ENCODE results near the gene ZNF837.

The ZNF837 gene

DNA sequence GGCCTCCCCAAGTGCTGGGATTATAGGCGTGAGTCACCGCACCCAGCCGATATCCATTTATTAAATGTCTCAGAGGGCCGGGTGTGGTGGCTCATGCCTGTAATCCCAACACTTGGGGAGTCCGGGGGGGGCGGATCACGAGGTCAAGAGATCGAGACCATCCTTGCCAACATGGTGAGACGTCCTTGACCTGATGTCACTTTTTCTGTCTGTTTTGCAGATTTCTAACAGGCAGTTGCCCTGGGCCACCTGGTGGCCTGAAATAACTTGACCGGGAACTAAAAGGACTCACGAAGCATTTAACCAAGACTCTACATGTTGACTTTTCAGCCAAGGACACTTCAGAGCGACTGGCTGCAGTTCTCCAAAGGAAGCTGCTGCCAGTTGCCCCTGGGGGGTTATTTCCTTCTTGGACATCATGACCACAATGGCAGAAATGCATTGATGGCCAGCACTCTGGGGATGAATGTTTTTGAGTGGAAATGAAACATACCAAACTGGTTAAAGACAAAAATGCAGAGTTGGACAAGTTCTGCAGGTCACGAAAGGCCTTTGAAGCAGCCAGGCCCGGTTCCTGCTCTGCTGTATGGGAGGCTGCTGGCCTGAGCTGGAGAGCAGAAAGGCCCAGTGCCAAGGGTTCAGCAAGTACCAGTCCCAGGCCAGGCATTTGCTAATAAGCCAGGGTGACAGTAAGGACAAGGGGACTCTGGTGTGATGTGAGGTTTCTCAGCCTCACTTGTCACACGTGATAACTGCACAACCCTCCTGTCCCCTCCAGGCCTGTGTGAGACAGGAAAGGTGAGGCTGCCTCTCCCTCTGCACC is 8.3 kb downstream of the ZNF837 start:
- TF ChIP-seq FOXM1 (IDR thresholded peaks at IDR 0.05; ENCODE audit: borderline replicate concordance, low read depth), result no peak
- no peak for TF ChIP-seq ZBTB7A (IDR thresholded peaks at IDR 0.05; ENCODE audit: low read depth)
- TF ChIP-seq RAD21 (IDR thresholded peaks at IDR 0.05; ENCODE audit: low read depth), result no peak
- no peak for TF ChIP-seq YY1 (IDR thresholded peaks at IDR 0.05; ENCODE audit: low read depth)
- TF ChIP-seq TEAD4 (IDR thresholded peaks at IDR 0.05), result no peak
- TF ChIP-seq, protein P1, sequence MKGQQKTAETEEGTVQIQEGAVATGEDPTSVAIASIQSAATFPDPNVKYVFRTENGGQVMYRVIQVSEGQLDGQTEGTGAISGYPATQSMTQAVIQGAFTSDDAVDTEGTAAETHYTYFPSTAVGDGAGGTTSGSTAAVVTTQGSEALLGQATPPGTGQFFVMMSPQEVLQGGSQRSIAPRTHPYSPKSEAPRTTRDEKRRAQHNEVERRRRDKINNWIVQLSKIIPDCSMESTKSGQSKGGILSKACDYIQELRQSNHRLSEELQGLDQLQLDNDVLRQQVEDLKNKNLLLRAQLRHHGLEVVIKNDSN (IDR thresholded peaks at IDR 0.05), result no peak
- no peak for TF ChIP-seq TAF1 (IDR thresholded peaks at IDR 0.05; ENCODE audit: low read depth)
- TF ChIP-seq MAX (IDR thresholded peaks at IDR 0.05), result no peak
- no peak for TF ChIP-seq CEBPB (IDR thresholded peaks at IDR 0.05)
- no peak for TF ChIP-seq EGR1 (IDR thresholded peaks at IDR 0.05)
- no peak for TF ChIP-seq CREB1 (IDR thresholded peaks at IDR 0.05; ENCODE audit: low read depth)

DNA sequence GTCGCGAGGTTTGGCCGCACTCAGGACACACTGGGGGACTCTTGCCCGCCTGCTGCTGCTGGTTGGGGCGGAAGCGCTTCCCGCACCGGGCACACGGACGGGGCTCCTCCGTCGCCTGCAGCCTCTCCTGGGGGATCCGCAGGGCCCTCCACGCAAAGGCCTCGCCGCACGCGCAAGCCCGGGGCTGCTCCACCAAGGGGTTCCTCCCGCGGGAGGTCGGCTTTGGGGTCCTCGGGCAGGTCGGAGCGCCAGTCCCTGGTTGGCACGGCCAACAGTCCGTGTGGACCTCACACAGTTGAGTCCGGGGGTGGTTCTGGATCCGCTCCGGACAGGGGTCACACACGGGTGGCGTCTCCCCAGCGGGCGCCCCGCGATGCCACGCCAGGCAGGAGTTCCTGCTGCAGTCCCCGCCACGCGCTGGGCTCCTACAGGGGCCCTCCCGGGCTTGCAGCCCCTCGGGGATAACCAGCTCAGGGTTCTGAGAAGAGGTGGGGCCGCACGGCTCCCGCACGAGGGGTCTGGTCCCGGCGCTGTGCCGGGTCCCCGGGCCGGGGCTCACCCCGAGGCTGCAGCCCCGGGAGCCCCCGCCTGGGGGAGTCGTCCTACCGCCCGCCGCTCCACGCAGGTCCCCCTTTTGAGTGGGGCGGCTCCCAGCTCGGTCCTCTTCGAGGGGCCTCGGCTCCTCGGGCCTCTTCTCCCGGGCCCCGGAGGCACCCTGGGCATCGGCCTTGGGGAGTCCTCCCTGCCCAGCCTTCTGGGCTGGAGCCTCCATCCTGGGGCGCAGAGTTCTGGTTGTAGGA is 12.1 kb downstream of the ZNF837 start:
- TF ChIP-seq ZBTB7A (IDR thresholded peaks at IDR 0.05; ENCODE audit: low read depth) (no peak), EP300 (IDR thresholded peaks at IDR 0.05; ENCODE audit: borderline replicate concordance) (no peak), FOXM1 (IDR thresholded peaks at IDR 0.05; ENCODE audit: borderline replicate concordance, low read depth) (no peak), TAF1 (IDR thresholded peaks at IDR 0.05; ENCODE audit: low read depth) (no peak), RAD21 (IDR thresholded peaks at IDR 0.05; ENCODE audit: low read depth) (no peak)

- no peak for TF ChIP-seq ZBTB7A (IDR thresholded peaks at IDR 0.05; ENCODE audit: low read depth)
- no peak for TF ChIP-seq TEAD4 (IDR thresholded peaks at IDR 0.05)
- TF ChIP-seq MAX (IDR thresholded peaks at IDR 0.05), result no peak
- TF ChIP-seq, protein P1 (IDR thresholded peaks at IDR 0.05), result no peak
- TF ChIP-seq EGR1 (IDR thresholded peaks at IDR 0.05), result no peak
- no peak for TF ChIP-seq NFIC (IDR thresholded peaks at IDR 0.05)
- TF ChIP-seq FOXM1 (IDR thresholded peaks at IDR 0.05; ENCODE audit: borderline replicate concordance, low read depth), result no peak
- TF ChIP-seq CEBPB (IDR thresholded peaks at IDR 0.05), result no peak
- no peak for TF ChIP-seq RAD21 (IDR thresholded peaks at IDR 0.05; ENCODE audit: low read depth)
- TF ChIP-seq TAF1 (IDR thresholded peaks at IDR 0.05; ENCODE audit: low read depth), result no peak
- TF ChIP-seq REST (IDR thresholded peaks at IDR 0.05; ENCODE audit: low read depth), result no peak
- TF ChIP-seq EP300 (IDR thresholded peaks at IDR 0.05; ENCODE audit: borderline replicate concordance), result no peak
- TF ChIP-seq YY1 (IDR thresholded peaks at IDR 0.05; ENCODE audit: low read depth), result no peak
- no peak for TF ChIP-seq TCF12 (IDR thresholded peaks at IDR 0.05; ENCODE audit: low read depth)
- TF ChIP-seq CREB1 (IDR thresholded peaks at IDR 0.05; ENCODE audit: low read depth), result no peak
Observed at GRCh38 chr19:58367698-58368454, 13.0 kb downstream of the ZNF837 start.

- no peak for TF ChIP-seq EP300 (IDR thresholded peaks at IDR 0.05; ENCODE audit: borderline replicate concordance)
- TF ChIP-seq CREB1 (IDR thresholded peaks at IDR 0.05; ENCODE audit: low read depth), result no peak
- TF ChIP-seq, protein P1 (IDR thresholded peaks at IDR 0.05), result no peak
- TF ChIP-seq FOXM1 (IDR thresholded peaks at IDR 0.05; ENCODE audit: borderline replicate concordance, low read depth), result no peak
- TF ChIP-seq RAD21 (IDR thresholded peaks at IDR 0.05; ENCODE audit: low read depth), result no peak
Observed at GRCh38 chr19:58366585-58367430, 14.0 kb downstream of the ZNF837 start.

- TF ChIP-seq YY1 (IDR thresholded peaks at IDR 0.05; ENCODE audit: low read depth), result no peak
Observed at GRCh38 chr19:58364146-58364545, 16.7 kb downstream of the ZNF837 start.

Data from Ishikawa (cell line).